Measurements from ENCODE around the gene ATP5MG. TPM values are rescaled to one million over a fixed set of nuclear protein-coding genes. Genes with fewer than 3 reads are reported as not detected.

ATP5MG gene
- total and polyA plus RNA-seq, 2 of the 4 experiments (the other 2 are of a cell fraction): 144 to 219 TPM

DNA sequence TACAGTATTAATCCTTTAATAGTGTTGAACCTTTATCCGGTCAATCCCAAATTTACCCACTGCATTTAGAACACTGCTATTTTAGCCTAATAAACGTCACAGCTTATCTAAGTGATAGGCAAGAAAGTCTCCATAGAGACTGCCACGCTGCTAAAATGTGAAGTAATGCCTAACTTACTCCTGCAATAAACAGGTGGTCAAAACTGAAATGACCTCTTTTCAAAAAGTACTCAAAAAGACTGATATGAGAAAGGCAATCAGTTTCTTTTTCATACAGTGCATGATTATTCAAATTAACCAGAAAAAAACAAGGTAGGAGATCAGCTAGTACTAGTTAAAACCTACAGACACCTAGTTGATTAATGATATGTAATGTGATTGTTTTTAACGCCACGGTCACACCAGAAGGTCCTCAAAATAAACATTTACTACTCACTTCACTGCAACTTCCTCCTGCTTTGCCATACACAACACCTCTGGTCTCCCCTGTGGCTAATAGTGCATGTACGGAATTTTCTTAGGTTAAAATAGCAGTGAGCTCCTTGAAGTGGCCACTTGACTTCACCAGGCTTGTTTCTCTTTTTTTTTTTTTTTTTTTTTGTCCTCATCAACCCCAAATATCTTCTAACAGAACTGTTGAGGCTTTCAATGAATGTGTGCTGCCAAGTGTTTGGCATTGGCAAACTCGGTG lies 8.8 kb downstream of the ATP5MG start:
- 100% methylated on average over 1 of the region's 7 CpGs; no CpG with 5 or more reads in 1 of the 2 experiments for WGBS, 2 experiments (ENCODE audit: extremely low coverage in 2 of 2, insufficient read length in 1 of 2)
- H3K9me3 ChIP-seq (ENCODE audit: control insufficient read depth, insufficient read depth, low read length): no peaks in the 10 kb centered on the region
- H2AK9ac ChIP-seq (replicated peaks; ENCODE audit: low read depth, low read length, poor library complexity): no peak overlapping the region
- H3K4me1 ChIP-seq (ENCODE audit: control insufficient read depth, insufficient read depth, low read length): peaks cover 2% of the 10 kb centered on the region; the same call in 1 of the 2 replicates
- peaks cover 10% of the 10 kb centered on the region; the same call in 1 of the 2 replicates for H4K20me1 ChIP-seq (ENCODE audit: insufficient read depth, low read length)
- no peak overlapping the region for H2BK120ac ChIP-seq (ENCODE audit: low read depth, low read length)
- H3K36me3 ChIP-seq (ENCODE audit: control insufficient read depth, insufficient read depth, low read length): peaks cover 17% of the 10 kb centered on the region
- H3K4me3 ChIP-seq (ENCODE audit: insufficient read depth, low read depth, low read length): no peak overlapping the region
- BruUV-seq (replicated peaks): no TSS peak
- no peak overlapping the region for H2AK5ac ChIP-seq (ENCODE audit: low read depth, low read length)
- dilution Hi-C loops (cut with HindIII; ENCODE audit: low sequenced_read_pairs, unreplicated experiment) (no loop called here), intact Hi-C loops (cut with micrococcal nuclease) (no loop called here), in situ Hi-C loops (cut with MboI; ENCODE audit: low sequenced_read_pairs) (no loop called here)
- H3K27me3 ChIP-seq (ENCODE audit: control insufficient read depth, insufficient read depth, low read length): no peaks in the 10 kb centered on the region
- no peak for DNase-seq
- no peak overlapping the region for H2AFZ ChIP-seq (replicated peaks; ENCODE audit: low read length, poor library complexity)
- CTCF ChIA-PET: interaction anchor here (0.6 kb wide), 2 partner anchors 40 to 1714 kb away, joined by 5 read pairs; no protein-coding TSS in a partner anchor
- POLR2A ChIA-PET (ENCODE audit: unreplicated experiment): no interaction called here
- no peaks in the 10 kb centered on the region; the same call in 1 of the 2 replicates for H3K9me1 ChIP-seq (ENCODE audit: insufficient read depth, low read length)
- no peak overlapping the region for H3K23ac ChIP-seq (ENCODE audit: low read depth, low read length)
- no peak for ATAC-seq (ENCODE audit: low read depth)
- H2BK15ac ChIP-seq (ENCODE audit: low read depth, low read length): no peak overlapping the region
- H3K9ac ChIP-seq (ENCODE audit: low read depth, low read length): no peak overlapping the region
- no peak overlapping the region for H4K8ac ChIP-seq (ENCODE audit: low read depth in 2 of 2, low read length in 2 of 2)
- no peak overlapping the region for H3K27ac ChIP-seq (ENCODE audit: insufficient read depth, low read length)
- peaks cover 34 to 44% of the 10 kb centered on the region in 2 experiments for H3K79me1 ChIP-seq (ENCODE audit: low read depth in 1 of 2, low read length in 2 of 2)
- no peak for TF ChIP-seq SMC3 (IDR thresholded peaks at IDR 0.05; ENCODE audit: low read depth, low read length)
- TF ChIP-seq, protein P1, sequence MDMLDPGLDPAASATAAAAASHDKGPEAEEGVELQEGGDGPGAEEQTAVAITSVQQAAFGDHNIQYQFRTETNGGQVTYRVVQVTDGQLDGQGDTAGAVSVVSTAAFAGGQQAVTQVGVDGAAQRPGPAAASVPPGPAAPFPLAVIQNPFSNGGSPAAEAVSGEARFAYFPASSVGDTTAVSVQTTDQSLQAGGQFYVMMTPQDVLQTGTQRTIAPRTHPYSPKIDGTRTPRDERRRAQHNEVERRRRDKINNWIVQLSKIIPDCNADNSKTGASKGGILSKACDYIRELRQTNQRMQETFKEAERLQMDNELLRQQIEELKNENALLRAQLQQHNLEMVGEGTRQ (IDR thresholded peaks at IDR 0.05; ENCODE audit: low read depth, low read length): no peak
- TF ChIP-seq FOS (IDR thresholded peaks at IDR 0.05; ENCODE audit: low read depth, low read length): no peak
- TF ChIP-seq RCOR1 (IDR thresholded peaks at IDR 0.05; ENCODE audit: insufficient replicate concordance, low read length): no peak
- no peak for TF ChIP-seq MAZ (IDR thresholded peaks at IDR 0.05; ENCODE audit: borderline replicate concordance, low read depth, low read length)
- TF ChIP-seq CEBPB (IDR thresholded peaks at IDR 0.05; ENCODE audit: low read depth, low read length): no peak
- no peak for TF ChIP-seq NFE2L2 (IDR thresholded peaks at IDR 0.05; ENCODE audit: low read depth, low read length)
- TF ChIP-seq, protein P2, sequence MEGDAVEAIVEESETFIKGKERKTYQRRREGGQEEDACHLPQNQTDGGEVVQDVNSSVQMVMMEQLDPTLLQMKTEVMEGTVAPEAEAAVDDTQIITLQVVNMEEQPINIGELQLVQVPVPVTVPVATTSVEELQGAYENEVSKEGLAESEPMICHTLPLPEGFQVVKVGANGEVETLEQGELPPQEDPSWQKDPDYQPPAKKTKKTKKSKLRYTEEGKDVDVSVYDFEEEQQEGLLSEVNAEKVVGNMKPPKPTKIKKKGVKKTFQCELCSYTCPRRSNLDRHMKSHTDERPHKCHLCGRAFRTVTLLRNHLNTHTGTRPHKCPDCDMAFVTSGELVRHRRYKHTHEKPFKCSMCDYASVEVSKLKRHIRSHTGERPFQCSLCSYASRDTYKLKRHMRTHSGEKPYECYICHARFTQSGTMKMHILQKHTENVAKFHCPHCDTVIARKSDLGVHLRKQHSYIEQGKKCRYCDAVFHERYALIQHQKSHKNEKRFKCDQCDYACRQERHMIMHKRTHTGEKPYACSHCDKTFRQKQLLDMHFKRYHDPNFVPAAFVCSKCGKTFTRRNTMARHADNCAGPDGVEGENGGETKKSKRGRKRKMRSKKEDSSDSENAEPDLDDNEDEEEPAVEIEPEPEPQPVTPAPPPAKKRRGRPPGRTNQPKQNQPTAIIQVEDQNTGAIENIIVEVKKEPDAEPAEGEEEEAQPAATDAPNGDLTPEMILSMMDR (conservative IDR thresholded peaks at IDR 0.05; ENCODE audit: low read depth, low read length): no peak
- TF ChIP-seq RAD21 (IDR thresholded peaks at IDR 0.05; ENCODE audit: low read length): no peak
- TF ChIP-seq, protein P3, sequence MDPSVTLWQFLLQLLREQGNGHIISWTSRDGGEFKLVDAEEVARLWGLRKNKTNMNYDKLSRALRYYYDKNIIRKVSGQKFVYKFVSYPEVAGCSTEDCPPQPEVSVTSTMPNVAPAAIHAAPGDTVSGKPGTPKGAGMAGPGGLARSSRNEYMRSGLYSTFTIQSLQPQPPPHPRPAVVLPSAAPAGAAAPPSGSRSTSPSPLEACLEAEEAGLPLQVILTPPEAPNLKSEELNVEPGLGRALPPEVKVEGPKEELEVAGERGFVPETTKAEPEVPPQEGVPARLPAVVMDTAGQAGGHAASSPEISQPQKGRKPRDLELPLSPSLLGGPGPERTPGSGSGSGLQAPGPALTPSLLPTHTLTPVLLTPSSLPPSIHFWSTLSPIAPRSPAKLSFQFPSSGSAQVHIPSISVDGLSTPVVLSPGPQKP (IDR thresholded peaks at IDR 0.05; ENCODE audit: borderline replicate concordance, low read depth, low read length): no peak
- TF ChIP-seq MAFK (IDR thresholded peaks at IDR 0.05; ENCODE audit: low read depth, low read length): no peak
- TF ChIP-seq MXI1 (IDR thresholded peaks at IDR 0.05; ENCODE audit: borderline replicate concordance, low read depth, low read length): no peak
- no peak for TF ChIP-seq CHD1 (IDR thresholded peaks at IDR 0.05; ENCODE audit: low read depth, low read length)
- no peak for TF ChIP-seq BHLHE40 (IDR thresholded peaks at IDR 0.05; ENCODE audit: low read depth, low read length)
- no peak for TF ChIP-seq RFX5 (IDR thresholded peaks at IDR 0.05; ENCODE audit: low read depth, low read length)
- no peak for TF ChIP-seq POLR2A (IDR thresholded peaks at IDR 0.05; ENCODE audit: low read depth, low read length)
- no peak overlapping the region for H3K14ac ChIP-seq (replicated peaks; ENCODE audit: low read depth, low read length)
- no peak overlapping the region for H2BK5ac ChIP-seq (ENCODE audit: low read depth, low read length, poor library complexity, severe bottlenecking)
- H4K5ac ChIP-seq (ENCODE audit: low read depth, low read length): no peak overlapping the region
- no peak overlapping the region for H4K91ac ChIP-seq (ENCODE audit: insufficient read depth, low read depth, low read length)
- H3K4ac ChIP-seq (ENCODE audit: low read depth, low read length): no peak overlapping the region
- no peak overlapping the region for H2BK20ac ChIP-seq (ENCODE audit: low read depth, low read length)
- no peak overlapping the region for H3K18ac ChIP-seq (ENCODE audit: low read depth, low read length)
- no peak overlapping the region for H3K4me2 ChIP-seq (ENCODE audit: low read depth, low read length)
- H3K56ac ChIP-seq (ENCODE audit: extremely low read depth, insufficient read depth, low read length): no peak overlapping the region
